GM12864 (cell line): ENCODE data around the gene C2CD2.

Experiments
- DNase-seq: peaks from one replicate; pipeline ENCODE4 v3.0.0-alpha.2; 2011; ENCODE audit warnings: low read depth
- H3K4me3 ChIP-seq: 2 replicates; pipeline ENCODE4 v1.5.1; 2011; ENCODE audit warnings: mild to moderate bottlenecking, low read depth, low read length, control low read depth
- TF ChIP-seq, protein P1 (sequence below): IDR thresholded peaks from 2 replicates; pipeline ENCODE4 v1.5.1; 2011; ENCODE audit warnings: low read depth, mild to moderate bottlenecking, moderate library complexity, low read length, control low read depth, inconsistent platforms; ENCODE audit errors: missing control alignments

Gene C2CD2

DNA sequence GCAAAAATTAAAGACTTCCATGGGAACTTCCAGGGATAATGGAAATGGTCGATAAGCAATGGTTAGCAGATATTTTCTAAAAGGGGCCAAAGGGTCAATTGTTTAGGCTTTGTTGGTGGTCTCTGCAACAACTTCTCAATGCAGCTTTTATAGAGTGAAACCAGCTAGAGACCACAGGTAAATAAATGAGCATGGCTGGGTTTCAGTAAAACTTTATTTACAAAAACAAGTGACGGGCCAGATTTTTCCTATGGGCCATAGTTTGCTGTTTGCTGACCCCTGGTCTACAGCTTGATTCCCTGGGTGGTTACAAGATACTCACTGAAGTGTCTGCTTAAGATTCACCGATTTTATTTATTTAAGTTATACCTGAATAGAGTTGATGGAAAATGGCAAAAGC is 52.0 kb downstream of the C2CD2 start:
- no peak overlapping the region for H3K4me3 ChIP-seq
- DNase-seq: no peak
- TF ChIP-seq, protein P1, sequence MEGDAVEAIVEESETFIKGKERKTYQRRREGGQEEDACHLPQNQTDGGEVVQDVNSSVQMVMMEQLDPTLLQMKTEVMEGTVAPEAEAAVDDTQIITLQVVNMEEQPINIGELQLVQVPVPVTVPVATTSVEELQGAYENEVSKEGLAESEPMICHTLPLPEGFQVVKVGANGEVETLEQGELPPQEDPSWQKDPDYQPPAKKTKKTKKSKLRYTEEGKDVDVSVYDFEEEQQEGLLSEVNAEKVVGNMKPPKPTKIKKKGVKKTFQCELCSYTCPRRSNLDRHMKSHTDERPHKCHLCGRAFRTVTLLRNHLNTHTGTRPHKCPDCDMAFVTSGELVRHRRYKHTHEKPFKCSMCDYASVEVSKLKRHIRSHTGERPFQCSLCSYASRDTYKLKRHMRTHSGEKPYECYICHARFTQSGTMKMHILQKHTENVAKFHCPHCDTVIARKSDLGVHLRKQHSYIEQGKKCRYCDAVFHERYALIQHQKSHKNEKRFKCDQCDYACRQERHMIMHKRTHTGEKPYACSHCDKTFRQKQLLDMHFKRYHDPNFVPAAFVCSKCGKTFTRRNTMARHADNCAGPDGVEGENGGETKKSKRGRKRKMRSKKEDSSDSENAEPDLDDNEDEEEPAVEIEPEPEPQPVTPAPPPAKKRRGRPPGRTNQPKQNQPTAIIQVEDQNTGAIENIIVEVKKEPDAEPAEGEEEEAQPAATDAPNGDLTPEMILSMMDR: no peak

DNA sequence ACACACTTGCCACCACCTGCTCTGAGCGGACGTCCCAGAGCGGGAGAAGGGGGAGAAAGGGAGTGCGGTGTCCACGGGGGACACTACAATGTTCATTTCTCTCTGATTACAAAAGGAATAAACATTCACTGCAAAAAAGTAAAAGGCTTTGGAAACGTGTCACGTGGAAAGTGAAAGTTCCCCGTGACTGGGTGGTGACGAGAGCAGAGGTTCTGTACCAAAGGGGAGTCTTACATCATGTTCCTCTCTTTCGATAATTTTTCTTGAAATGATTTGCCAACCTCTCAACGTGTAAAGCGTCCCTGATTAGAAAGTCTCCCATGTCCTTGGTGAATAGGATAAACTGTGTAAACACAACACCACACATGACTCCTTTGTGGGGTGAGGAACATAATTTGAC is 52.7 kb downstream of the C2CD2 start:
- DNase-seq: no peak
- TF ChIP-seq, protein P1: no peak

DNA sequence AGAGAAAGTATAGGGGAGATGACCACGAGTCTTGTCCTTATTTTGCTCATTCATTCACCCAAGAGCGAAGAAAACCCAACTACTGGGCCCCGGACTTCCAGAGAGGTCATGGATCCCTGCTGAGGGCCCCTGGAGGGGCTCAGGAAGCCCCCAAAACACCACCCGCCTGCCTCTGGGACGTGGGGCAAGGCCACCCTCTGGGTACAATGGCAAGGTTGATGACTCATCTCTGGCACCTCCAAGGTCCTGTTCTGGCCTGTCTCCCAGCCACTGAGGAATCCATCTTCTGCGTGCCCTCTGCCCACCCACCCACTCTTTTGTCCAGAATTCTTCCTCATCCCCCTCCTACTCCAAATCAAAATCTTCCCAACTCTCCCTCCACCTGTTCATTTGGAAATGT is 53.4 kb downstream of the C2CD2 start:
- no peak overlapping the region for H3K4me3 ChIP-seq
- TF ChIP-seq, protein P1: no peak
- no peak for DNase-seq

More for the DNA sequence above, 52.7 kb downstream of the C2CD2 start:
- H3K4me3 ChIP-seq: no peak overlapping the region

DNA sequence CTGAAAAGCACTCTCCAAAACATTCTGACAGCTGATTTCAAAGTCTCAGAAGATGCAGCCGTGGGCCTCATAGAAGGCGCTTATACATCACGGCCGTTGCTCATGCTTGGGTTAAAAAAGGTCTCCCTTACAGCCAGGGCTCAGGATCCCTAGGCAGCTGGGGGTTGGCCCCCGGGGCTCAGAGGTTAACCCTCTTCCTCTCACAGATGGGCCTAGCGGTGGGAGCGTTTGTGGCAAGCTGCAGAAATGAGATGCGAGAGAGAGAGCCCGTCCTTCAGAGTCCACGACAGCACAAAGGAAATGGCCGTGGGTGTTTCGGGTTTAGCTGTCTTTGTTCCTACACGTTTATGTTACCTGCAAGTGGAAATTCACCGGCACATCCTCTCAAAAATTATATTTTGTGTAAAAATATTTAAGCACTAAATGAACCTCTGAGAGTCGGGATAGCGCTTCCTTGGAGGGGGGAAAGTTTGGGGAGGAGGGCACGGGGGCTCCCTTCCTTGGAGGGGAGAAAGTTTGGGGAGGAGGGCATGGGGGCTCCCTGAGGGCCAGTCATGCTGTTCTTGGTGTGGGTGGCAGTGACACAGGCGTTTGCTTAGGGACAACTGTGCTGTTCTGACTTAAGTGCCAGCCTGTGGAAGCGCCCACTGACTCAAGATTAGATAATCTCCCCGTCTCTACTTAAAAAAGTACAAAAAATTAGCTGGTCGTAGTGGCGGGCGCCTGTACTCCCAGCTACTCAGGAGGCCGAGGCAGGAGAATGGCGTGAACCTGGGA is 54.2 kb downstream of the C2CD2 start:
- DNase-seq: no peak
- TF ChIP-seq, protein P1: no peak
- no peak overlapping the region for H3K4me3 ChIP-seq

DNA sequence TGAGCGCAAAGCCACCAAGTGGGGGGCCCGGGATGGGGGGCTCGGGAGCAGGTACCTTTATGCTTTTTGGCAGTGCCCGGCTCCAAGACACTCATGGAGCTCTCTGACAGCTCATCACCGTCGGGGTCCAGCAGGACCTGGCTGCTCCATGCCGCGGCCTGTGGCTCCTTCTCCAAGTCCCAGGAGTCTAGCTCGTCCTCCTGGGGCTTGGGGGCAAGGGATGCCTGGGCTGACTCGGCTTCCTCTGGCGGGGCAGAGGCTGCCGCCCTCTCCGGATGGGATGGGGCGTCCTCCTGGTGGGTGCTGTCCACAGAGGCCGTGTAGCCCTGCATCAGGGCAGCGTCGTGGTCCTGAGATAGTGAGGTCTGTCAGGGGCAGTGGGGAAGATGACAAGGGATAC is 54.8 kb downstream of the C2CD2 start:
- TF ChIP-seq, protein P1: no peak
- H3K4me3 ChIP-seq: no peak overlapping the region

DNA sequence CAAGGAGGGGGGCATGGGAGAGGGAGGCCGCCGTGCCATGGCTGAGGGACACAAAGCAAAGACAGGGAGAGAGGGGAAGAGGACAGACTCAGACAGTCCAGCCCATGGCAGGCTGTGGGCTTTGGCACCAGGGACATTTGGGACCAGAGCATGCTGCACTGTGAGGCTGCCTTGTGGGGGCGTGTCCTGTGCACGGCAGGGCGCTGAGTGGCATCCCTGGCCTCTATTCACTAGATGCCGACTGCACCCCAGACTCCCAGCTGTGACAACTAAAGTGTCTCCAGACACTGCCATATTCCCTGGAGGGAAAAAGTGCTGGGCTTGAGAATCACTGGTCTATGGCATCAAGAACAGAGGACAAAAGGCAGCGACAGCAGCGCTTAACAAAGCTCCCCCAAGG is 56.1 kb downstream of the C2CD2 start:
- H3K4me3 ChIP-seq: no peak overlapping the region
- TF ChIP-seq, protein P1: no peak
- DNase-seq: no peak

More for the DNA sequence above, 54.8 kb downstream of the C2CD2 start:
- DNase-seq: no peak
